ENCODE measurements around the gene PIGO. TPM values are rescaled to one million over a fixed set of nuclear protein-coding genes. Genes with fewer than 3 reads are reported as not detected.
A peak's percentile ranks its signal among the peaks of the same experiment; 100 is the strongest.

The PIGO gene
- total and polyA plus RNA-seq, 2 of the 8 experiments (the other 6 are each of a cell fraction or from before 2014, with no cell fraction given) = 20.5 to 31.3 TPM

DNA sequence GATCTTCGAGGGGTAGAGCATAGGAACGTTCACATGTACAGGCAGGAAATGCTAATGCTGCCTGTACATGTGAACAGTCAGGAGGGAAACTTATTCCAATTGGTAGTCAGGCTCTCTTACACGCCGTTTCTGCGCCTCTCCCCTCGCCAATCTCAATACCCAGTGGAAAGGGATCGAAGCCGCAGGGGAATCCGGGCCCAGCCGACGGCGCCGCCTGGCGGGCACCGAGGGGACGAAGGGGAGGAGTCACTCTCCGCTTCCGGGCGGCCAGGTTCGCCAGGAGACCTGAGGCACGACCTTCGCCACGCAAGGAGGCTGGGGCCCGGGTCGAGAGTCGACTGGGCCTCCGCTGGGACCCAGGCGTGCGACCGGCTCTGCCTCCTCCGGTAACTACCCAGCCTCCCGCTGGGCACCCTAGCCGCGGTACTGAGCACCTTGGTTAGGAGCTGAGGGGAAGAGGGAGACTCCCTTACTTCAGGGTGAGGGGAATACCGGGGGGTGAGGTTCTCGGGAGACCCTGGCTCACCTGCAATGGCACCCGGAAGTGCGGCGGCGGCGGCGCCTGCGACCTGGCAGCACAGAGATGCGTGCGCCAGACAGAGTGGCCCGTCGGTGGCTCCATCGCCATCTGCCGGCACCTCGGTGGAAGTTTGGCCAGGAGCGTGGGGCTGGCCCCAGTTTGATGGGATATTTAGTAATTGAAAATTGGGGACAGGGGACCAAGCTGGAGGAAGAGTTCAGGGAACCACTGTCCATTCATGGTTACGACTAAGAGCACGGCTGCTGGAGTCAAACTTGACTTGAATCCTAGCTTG lies at the start of gene PIGO (continued):
- TF ChIP-seq, protein P1, sequence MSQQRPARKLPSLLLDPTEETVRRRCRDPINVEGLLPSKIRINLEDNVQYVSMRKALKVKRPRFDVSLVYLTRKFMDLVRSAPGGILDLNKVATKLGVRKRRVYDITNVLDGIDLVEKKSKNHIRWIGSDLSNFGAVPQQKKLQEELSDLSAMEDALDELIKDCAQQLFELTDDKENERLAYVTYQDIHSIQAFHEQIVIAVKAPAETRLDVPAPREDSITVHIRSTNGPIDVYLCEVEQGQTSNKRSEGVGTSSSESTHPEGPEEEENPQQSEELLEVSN (IDR thresholded peaks at IDR 0.05) = no peak
- TF ChIP-seq BACH1 (IDR thresholded peaks at IDR 0.05; ENCODE audit: low read length) (peak; percentile 23; the same call in 1 of the 2 replicates), CEBPB (IDR thresholded peaks at IDR 0.05; ENCODE audit: low read depth, low read length) (no peak), SRF (IDR thresholded peaks at IDR 0.05; ENCODE audit: low read depth, low read length) (no peak; the same call in 1 of the 2 replicates), CREB1 (IDR thresholded peaks at IDR 0.05) (peak; percentile 81), PHF8 (conservative IDR thresholded peaks at IDR 0.05; ENCODE audit: low read depth, low read length) (peak; percentile 100), BCL11A (IDR thresholded peaks at IDR 0.05; ENCODE audit: low read depth in 2 of 2, low read length in 2 of 2) (no peak), MAX (IDR thresholded peaks at IDR 0.05) (peak; percentile 60), KDM5A (IDR thresholded peaks at IDR 0.05; ENCODE audit: low read length) (0 out of 2 replicates have a peak, but pooled peaks have one; percentile 40), TAF1 (IDR thresholded peaks at IDR 0.05; ENCODE audit: low read depth, low read length) (peak; percentile 94), EP300 (IDR thresholded peaks at IDR 0.05; ENCODE audit: borderline replicate concordance in 1 of 2, low read depth in 2 of 2, low read length in 2 of 2) (no peak), HDAC2 (IDR thresholded peaks at IDR 0.05; ENCODE audit: borderline replicate concordance in 1 of 2, low read depth in 2 of 2, low read length in 2 of 2) (peak in 1 of 2 experiments; percentile 71; a peak in 1 of 4 replicates), SP1 (IDR thresholded peaks at IDR 0.05; ENCODE audit: low read depth, low read length) (peak; percentile 24; the same call in 1 of the 2 replicates), POLR2A (IDR thresholded peaks at IDR 0.05; ENCODE audit: control extremely low read depth in 1 of 2, low read depth in 2 of 2, low read length in 2 of 2) (peak; percentile 94 to 98), SIN3A (conservative IDR thresholded peaks at IDR 0.05 in 1 of 2, IDR thresholded peaks at IDR 0.05 in 1 of 2; ENCODE audit: low read depth in 1 of 2, low read length in 2 of 2) (peak in 1 of 2 experiments; percentile 94; a peak in 2 of 4 replicates), CHD1 (IDR thresholded peaks at IDR 0.05; ENCODE audit: low read depth, low read length) (no peak), SP2 (IDR thresholded peaks at IDR 0.05; ENCODE audit: low read length) (peak; percentile 74), TAF7 (optimal IDR thresholded peaks at IDR 0.05; ENCODE audit: borderline replicate concordance, low read depth, low read length) (peak; percentile 92), MAFK (IDR thresholded peaks at IDR 0.05; ENCODE audit: low read depth, low read length) (no peak), BRCA1 (IDR thresholded peaks at IDR 0.05; ENCODE audit: low read depth, low read length) (no peak), RFX5 (IDR thresholded peaks at IDR 0.05; ENCODE audit: borderline replicate concordance, low read depth, low read length) (no peak)
